Measurements from ENCODE around the gene COL5A1.

GRCh38 chr9:134625361-134626068 is 16.1 kb upstream of the COL5A1 start:
- no peak for TF ChIP-seq CTCF (IDR thresholded peaks at IDR 0.05)
- no peak for TF ChIP-seq POLR2AphosphoS5 (IDR thresholded peaks at IDR 0.05)
- no peak for TF ChIP-seq EP300 (IDR thresholded peaks at IDR 0.05)

Data from upper lobe of left lung (tissue), 4 donors.